Measurements from ENCODE around the gene PDHB.
"Not testable (repeated sequence)": the region's sequence is repeated elsewhere in the genome, so short reads cannot be mapped to it uniquely, and the experiment has no call there.

PDHB gene

GRCh38 chr3:58433400-58434167 lies at the start of gene PDHB:
Gene PDHB, minus strand, starts transcription at chr3:58433832. Its CDS starts 23 bp downstream, at chr3:58433809.
- DNase-seq, result peak; percentile 83

GRCh38 chr3:58482917-58483636 lies 49.4 kb upstream of the PDHB start:
- DNase-seq, result no peak

- DNase-seq, result no peak
Observed at GRCh38 chr3:58480309-58480708, 46.7 kb upstream of the PDHB start.

GRCh38 chr3:58478781-58479180 lies 45.1 kb upstream of the PDHB start:
- DNase-seq, result no peak

GRCh38 chr3:58474967-58475578 lies 41.4 kb upstream of the PDHB start:
- DNase-seq, result no peak

GRCh38 chr3:58474348-58474911 lies 40.8 kb upstream of the PDHB start:
- no peak for DNase-seq

- DNase-seq, result no peak
Observed at GRCh38 chr3:58473275-58473674, 39.6 kb upstream of the PDHB start.

- DNase-seq, result peak; percentile 21 to 44
Observed at GRCh38 chr3:58471025-58471887, 37.6 kb upstream of the PDHB start.

GRCh38 chr3:58470363-58471024 lies 36.9 kb upstream of the PDHB start:
- no peak for DNase-seq

- no peak for DNase-seq
Observed at GRCh38 chr3:58469096-58469495, 35.5 kb upstream of the PDHB start.

GRCh38 chr3:58466899-58467563 lies 33.4 kb upstream of the PDHB start:
- no peak for DNase-seq

GRCh38 chr3:58464866-58465265 lies 31.2 kb upstream of the PDHB start:
- DNase-seq, result peak in 1 of 2 donors; percentile 15

- no peak for DNase-seq
Observed at GRCh38 chr3:58463942-58464271, 30.3 kb upstream of the PDHB start.

- DNase-seq, result peak; percentile 72 to 73
Observed at GRCh38 chr3:58463181-58463941, 29.7 kb upstream of the PDHB start.

GRCh38 chr3:58462829-58463180 lies 29.2 kb upstream of the PDHB start:
- no peak for DNase-seq

- DNase-seq, result no peak
Observed at GRCh38 chr3:58459160-58459559, 25.5 kb upstream of the PDHB start.

- DNase-seq, result no peak
Observed at GRCh38 chr3:58452176-58452575, 18.5 kb upstream of the PDHB start.

GRCh38 chr3:58441514-58442450 lies 8.2 kb upstream of the PDHB start:
- DNase-seq, result no peak

GRCh38 chr3:58440996-58441355 lies 7.3 kb upstream of the PDHB start:
- DNase-seq, result not testable (repeated sequence)

GRCh38 chr3:58437276-58437675 lies 3.6 kb upstream of the PDHB start:
- not testable (repeated sequence) for DNase-seq

Data from stimulated activated CD4-positive, alpha-beta T cell treated with anti-CD3 and anti-CD28 coated beads, Interleukin-2, amount 100 ng/mL, for 48 hours (primary cell).